Epidermal melanocyte (primary cell): ENCODE results near the gene COQ5.
A peak's percentile ranks its signal among the peaks of the same experiment; 100 is the strongest.
"Not testable (repeated sequence)": the region's sequence is repeated elsewhere in the genome, so short reads cannot be mapped to it uniquely, and the experiment has no call there.

Experiments
- DNase-seq: peaks from one replicate; pipeline ENCODE4 v3.0.0; 2011; ENCODE audit warnings: low spot score; ENCODE audit not compliant: insufficient read length

The COQ5 gene

DNA sequence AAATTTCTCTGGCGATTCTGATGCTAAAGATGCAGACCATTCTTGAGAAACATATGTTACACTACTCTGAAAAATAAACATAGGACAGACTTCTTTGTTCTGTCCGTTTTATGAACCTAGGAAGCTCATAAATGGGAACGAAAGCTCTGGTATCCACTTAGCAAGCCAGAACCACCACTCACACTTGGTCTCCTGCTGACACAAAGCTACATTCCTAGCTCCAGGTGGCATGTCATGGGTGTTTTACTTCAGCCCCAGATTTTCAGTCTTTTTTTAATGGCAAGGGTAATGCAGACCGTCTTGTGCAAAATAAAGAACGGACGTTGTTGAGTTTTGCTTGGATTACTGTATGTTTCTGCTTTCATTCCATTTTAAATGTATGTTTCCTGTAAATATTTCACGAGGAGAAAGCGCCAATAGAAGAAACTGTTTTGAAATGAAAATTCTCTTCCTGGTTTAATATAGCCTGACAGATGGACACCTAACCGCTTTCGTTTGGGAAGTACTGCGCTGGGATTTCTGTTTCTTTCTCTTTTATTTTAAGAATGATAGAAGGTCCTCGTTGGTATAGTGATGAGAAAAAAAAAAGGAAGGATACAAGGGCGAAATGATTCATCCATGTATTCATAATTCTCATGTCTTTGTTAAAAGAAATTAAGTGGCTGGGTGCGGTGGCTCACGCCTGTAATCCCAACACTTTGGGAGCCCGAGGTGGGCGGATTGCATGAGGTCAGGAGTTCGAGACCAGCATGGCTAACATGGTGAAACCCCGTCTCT lies 871 bp upstream of the COQ5 start:
- DNase-seq: no peak

GRCh38 chr12:120522568-120522967 lies 6.4 kb downstream of the COQ5 start:
- DNase-seq: no peak

- DNase-seq: not testable (repeated sequence)
These were observed 9.6 kb downstream of the COQ5 start for GRCh38 chr12:120519324-120519723.

- no peak for DNase-seq
These were observed 13.5 kb downstream of the COQ5 start for GRCh38 chr12:120515496-120515895.

DNA sequence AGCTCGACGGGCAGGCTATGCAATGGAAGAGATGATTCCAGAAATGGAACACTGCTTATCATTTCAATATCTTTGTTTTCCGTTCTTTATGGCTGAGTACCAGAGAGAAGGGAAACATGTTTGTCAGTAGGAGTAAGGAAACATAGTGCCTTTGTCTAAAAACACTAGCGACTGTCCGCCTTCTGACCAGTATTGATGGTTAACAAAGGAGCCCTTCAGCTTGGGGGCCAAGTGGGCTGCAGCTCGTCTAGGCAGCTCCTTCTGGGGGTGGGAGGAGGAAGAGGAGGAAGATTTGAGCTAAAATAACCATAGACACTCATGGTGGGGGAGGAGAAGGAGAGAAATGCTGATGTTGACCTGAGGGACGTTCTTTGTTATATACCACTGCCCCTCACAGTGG lies 15.0 kb downstream of the COQ5 start:
- no peak for DNase-seq

GRCh38 chr12:120508537-120508936 lies 20.4 kb downstream of the COQ5 start:
- no peak for DNase-seq

GRCh38 chr12:120504587-120504986 lies 24.4 kb downstream of the COQ5 start:
- no peak for DNase-seq

DNA sequence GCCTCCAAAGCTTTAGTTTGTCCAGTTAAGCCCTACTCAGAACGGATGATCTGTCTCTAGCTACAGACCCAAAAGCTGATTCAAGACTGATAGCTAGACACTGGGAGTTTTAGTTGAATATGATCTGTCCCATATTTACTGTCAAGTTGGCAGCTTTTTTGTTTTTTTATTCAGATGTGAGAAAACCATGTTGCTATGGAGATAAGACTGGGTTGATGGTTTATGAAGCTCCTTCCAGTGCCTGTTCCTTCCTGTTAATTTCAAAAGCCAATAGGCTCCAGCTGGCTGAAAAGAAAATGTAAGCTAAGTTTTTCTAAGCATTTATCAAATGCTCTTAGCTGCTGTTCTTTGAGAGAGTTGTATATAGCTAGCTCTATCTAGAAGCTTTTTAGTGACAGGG lies 28.4 kb downstream of the COQ5 start:
- no peak for DNase-seq

- no peak for DNase-seq
These were observed 30.0 kb downstream of the COQ5 start for GRCh38 chr12:120498870-120499515.

- DNase-seq: no peak
These were observed 31.3 kb downstream of the COQ5 start for GRCh38 chr12:120497524-120498150.

DNA sequence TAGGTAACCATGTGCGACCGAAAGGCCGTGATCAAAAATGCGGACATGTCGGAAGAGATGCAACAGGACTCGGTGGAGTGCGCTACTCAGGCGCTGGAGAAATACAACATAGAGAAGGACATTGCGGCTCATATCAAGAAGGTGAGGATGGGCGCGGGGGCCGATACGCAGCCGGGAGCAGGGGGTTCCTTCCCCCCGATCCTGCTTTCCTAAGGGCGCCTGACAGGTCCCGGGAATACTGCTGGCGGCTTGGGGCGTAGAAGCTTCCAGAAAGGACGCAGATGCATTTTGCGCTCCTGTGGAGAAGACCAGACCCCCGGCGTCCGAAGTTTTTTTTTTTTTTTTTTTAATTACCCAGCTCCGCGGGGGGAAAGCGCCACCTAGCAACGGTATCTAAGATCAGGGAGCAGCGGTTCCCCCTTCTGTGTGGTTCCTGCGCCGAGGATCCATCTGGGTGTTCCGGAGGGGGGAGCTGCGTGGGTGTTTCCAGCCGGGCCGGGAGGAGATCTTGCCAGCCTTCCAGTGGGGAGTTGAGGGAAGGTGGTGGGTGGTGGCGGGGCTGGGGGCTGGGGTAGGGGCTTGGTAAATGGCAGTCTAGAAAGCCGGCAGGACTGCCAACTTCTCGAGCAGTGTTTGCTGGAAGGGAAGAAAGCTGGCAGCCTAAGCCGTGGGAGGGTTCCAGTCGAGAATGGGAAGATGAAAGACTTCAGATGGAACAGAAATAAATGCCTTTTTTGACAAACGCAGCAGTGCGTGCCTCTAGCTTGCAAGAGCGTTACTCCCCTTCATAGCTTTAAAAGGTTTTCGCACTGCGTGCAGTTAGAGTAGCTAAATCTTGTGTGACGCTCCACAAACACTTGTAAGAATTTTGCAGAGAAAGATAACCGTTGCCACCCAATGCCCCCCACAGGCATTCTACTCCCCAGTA lies 32.3 kb downstream of the COQ5 start:
- DNase-seq: peak; percentile 51

- DNase-seq: peak; percentile 93
These were observed 33.1 kb downstream of the COQ5 start, which contains the start of gene DYNLL1 for GRCh38 chr12:120495731-120496412. TSS of gene DYNLL1 (plus strand) at chr12:120496113. CDS start at chr12:120496422, 309 bp downstream.

- DNase-seq: no peak
These were observed 33.7 kb downstream of the COQ5 start for GRCh38 chr12:120495186-120495730.

GRCh38 chr12:120490833-120491512 lies 38.0 kb downstream of the COQ5 start:
- DNase-seq: no peak

DNA sequence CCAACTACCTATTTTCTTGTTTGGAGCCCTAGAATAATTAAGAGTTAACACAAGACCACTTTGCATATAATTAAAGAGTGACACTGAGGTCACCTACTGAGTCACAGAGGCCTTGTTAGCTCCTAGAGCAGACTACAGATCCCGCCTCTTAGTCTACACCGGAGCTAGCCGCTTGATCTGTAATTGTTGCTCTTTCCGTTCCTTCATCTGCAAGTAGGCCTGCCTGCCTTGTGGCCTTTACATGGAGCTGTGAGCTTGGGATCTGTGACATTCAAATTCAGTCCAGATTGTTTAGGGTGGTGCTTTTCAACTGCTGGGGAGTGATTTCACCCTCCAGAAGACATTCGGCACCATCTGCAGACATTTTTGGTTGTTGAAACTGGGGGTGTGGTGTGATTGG lies 38.6 kb downstream of the COQ5 start:
- no peak for DNase-seq

GRCh38 chr12:120489018-120489417 lies 39.9 kb downstream of the COQ5 start:
- no peak for DNase-seq

- no peak for DNase-seq
These were observed 40.8 kb downstream of the COQ5 start for GRCh38 chr12:120488057-120488640.

DNA sequence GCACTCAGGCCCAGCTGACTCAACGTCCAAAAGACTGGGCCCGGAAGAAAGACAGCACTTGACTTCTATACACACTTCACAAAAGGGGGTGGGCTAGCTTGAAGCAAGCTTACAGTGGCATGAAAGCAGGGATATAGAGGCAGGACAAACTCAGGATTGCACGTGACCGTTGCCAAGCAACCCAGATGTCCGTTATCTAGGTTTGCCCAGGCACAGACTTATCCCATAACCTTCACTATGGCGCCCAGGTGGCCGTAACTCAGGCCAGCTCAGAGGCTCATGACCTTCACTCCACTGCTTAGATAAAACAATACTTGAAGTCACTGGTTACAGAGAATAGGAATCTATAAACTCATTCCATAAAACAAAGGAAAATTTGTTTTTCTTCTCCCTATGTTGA lies 41.4 kb downstream of the COQ5 start:
- DNase-seq: not testable (repeated sequence)
